Uterus (tissue), 4 donors: ENCODE data around the gene TBC1D2B. TPM values are rescaled to one million over a fixed set of nuclear protein-coding genes. Genes with fewer than 3 reads are reported as not detected.

Source experiments
- DNase-seq, 2 donors: peaks; one replicate each; pipeline ENCODE4 v3.0.0-alpha.2; 2019 to 2020
- H3K27ac ChIP-seq, 2 donors: fragments of 200-600 bp; sonication (generic); 1 replicate in 1 of 2; 2 replicates in 1 of 2; pipeline ENCODE4 v1.5.1; 2016 to 2018
- H3K27me3 ChIP-seq, 2 donors: fragments of 200-600 bp; sonication (generic); one replicate each; pipeline ENCODE4 v1.5.1; 2018 to 2019; ENCODE audit warnings: control low read depth in 1 of 2
- H3K36me3 ChIP-seq, 2 donors: fragments of 200-600 bp; sonication (generic); one replicate each; pipeline ENCODE4 v1.5.1; 2019; ENCODE audit warnings: control low read depth in 1 of 2
- H3K4me1 ChIP-seq, 2 donors: fragments of 200-600 bp; sonication (generic); one replicate each; pipeline ENCODE4 v1.5.1; 2018 to 2019; ENCODE audit warnings: control low read depth in 1 of 2
- H3K4me3 ChIP-seq, 2 donors: fragments of 200-600 bp; sonication (generic); 1 replicate in 1 of 2; 2 replicates in 1 of 2; pipeline ENCODE4 v1.5.1; 2018 to 2019; ENCODE audit warnings: mild to moderate bottlenecking in 1 of 2
- H3K9me3 ChIP-seq, 2 donors: fragments of 200-600 bp; sonication (generic); one replicate each; pipeline ENCODE4 v1.5.1; 2019; ENCODE audit warnings: control low read depth in 1 of 2
- POLR2A ChIP-seq, 2 donors: fragments of 450-650 bp; IDR thresholded peaks; one replicate each; pipeline ENCODE4 v1.6.1; 2016; ENCODE audit warnings: antibody characterized with exemption in 2 of 2, mild to moderate bottlenecking in 1 of 2, moderate library complexity in 1 of 2
- intact Hi-C: fragments of 100-400 bp; cut with DNase I; formaldehyde crosslinking; loops from one replicate; pipeline ENCODE4 v1.15.1; 2023; ENCODE audit warnings: low total_unique reads
- total RNA-seq, 4 donors: library from RNA; depleted of rRNA in 3 of 4; stranded (reverse); fragments of >200 nt in 3 of 4; gene quantifications; one replicate each; pipeline versions ENCODE4 v1.1.0 to v1.2.4, GENCODE V29; 2014 to 2023
- TF ChIP-seq, protein P1 (sequence below), 4 experiments: fragments of 200-600 bp in 2 of 4; fragments of 450-650 bp in 2 of 4; sonication (generic) in 2 of 4; IDR thresholded peaks; one replicate each; pipeline ENCODE4 v1.5.1; 2016 to 2019; ENCODE audit warnings: antibody characterized with exemption in 4 of 4, mild to moderate bottlenecking in 2 of 4, moderate library complexity in 1 of 4
- donor health status: DM: yes; HTN: yes; CAD: no.

The TBC1D2B gene
- total RNA-seq, 4 donors from 2014 or later = 27.7 to 89.0 (median 57.9) TPM

DNA sequence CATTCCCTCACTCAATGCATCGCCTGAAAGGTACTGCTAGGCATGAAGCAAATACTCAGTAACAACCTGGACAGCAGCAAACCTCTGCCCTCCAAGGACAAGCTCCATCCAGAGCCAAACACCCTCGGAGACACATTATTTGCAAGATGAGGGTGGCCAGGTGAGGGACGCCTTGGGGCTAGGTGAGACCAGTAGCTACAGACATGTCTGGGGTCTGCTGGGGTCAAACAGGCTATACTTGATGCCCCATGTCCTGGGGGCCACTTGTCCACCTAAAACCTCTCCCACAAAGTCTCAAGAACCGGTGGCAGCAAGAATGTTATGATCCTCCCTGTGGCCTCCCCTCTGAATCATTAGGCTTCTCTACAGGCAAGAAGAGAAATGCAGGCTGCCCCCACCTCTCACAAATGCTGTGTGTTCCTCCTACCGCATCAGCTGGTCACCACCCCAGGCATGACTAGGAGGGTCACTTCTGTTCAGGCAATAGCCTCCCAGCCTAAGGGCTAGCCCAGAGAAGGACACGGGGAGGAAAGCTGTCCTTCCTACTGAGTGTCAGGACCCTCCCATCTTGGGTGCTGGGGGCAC, 54.3 kb downstream of the TBC1D2B start:
- TF ChIP-seq, protein P1, sequence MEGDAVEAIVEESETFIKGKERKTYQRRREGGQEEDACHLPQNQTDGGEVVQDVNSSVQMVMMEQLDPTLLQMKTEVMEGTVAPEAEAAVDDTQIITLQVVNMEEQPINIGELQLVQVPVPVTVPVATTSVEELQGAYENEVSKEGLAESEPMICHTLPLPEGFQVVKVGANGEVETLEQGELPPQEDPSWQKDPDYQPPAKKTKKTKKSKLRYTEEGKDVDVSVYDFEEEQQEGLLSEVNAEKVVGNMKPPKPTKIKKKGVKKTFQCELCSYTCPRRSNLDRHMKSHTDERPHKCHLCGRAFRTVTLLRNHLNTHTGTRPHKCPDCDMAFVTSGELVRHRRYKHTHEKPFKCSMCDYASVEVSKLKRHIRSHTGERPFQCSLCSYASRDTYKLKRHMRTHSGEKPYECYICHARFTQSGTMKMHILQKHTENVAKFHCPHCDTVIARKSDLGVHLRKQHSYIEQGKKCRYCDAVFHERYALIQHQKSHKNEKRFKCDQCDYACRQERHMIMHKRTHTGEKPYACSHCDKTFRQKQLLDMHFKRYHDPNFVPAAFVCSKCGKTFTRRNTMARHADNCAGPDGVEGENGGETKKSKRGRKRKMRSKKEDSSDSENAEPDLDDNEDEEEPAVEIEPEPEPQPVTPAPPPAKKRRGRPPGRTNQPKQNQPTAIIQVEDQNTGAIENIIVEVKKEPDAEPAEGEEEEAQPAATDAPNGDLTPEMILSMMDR (IDR thresholded peaks at IDR 0.05) = no peak
- no peak for TF ChIP-seq POLR2A (IDR thresholded peaks at IDR 0.05)
- no peaks in the 10 kb centered on the region for H3K36me3 ChIP-seq
- H3K4me3 ChIP-seq = no peak overlapping the region
- H3K9me3 ChIP-seq = no peaks in the 10 kb centered on the region
- DNase-seq = no peak
- H3K27me3 ChIP-seq = no peaks in the 10 kb centered on the region
- peak overlapping the region; percentile 54 to 61 for H3K27ac ChIP-seq
- intact Hi-C loops = no loop called here
- H3K4me1 ChIP-seq = peaks cover 10 to 14% of the 10 kb centered on the region in 2 donors

DNA sequence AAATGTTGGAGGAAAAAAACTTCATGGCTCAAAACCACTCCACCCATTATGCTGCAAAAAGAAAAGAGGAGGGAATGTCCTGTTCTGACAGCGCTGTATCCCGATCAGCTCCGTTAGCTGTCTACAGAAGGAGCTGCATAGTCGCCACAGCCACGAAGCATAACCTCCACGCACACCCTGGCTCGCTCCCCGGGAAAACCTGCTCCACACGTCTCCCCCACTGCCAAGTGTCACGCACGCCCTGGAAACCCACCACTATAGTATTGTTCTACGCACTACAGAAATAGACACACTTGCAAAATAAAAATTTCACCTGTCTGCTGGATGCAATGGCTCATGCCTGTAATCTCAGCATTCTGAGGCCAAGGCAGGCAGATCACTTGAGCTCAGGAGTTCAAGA, 55.8 kb downstream of the TBC1D2B start:
- Histone ChIP-seq H3K4me3 (no peak overlapping the region), H3K27ac (no peak overlapping the region), H3K27me3 (no peaks in the 10 kb centered on the region), H3K4me1 (peaks cover 10 to 14% of the 10 kb centered on the region in 2 donors), H3K9me3 (no peaks in the 10 kb centered on the region), H3K36me3 (no peaks in the 10 kb centered on the region)
- intact Hi-C loops = no loop called here
- TF ChIP-seq, protein P1 (IDR thresholded peaks at IDR 0.05) = no peak
- TF ChIP-seq POLR2A (IDR thresholded peaks at IDR 0.05) = no peak
- DNase-seq = no peak

DNA sequence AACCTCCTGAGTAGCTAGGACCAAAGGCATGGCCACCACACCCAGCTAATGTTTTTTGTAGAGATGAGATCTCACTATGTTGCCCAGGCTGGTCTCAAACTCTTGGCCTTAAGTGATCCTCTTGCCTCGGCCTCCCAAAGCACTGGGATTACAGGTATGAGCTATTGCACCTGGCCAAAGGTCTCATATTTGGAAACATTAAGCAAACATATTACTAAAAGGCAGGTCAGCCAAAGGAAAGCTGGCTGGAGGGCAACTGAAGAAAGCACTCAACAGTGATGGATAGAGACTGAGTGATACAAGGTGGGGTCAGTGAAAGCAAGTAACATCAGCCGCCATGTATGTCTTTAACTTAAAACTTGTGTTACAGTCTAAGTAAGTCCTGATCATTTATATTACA, 57.5 kb downstream of the TBC1D2B start:
- DNase-seq = no peak
- intact Hi-C loops = no loop called here
- Histone ChIP-seq H3K36me3 (no peaks in the 10 kb centered on the region), H3K27me3 (no peaks in the 10 kb centered on the region), H3K4me3 (no peak overlapping the region), H3K9me3 (no peaks in the 10 kb centered on the region), H3K4me1 (peaks cover 9 to 10% of the 10 kb centered on the region in 2 donors), H3K27ac (no peak overlapping the region)
- no peak for TF ChIP-seq POLR2A (IDR thresholded peaks at IDR 0.05)
- TF ChIP-seq, protein P1 (IDR thresholded peaks at IDR 0.05) = no peak

DNA sequence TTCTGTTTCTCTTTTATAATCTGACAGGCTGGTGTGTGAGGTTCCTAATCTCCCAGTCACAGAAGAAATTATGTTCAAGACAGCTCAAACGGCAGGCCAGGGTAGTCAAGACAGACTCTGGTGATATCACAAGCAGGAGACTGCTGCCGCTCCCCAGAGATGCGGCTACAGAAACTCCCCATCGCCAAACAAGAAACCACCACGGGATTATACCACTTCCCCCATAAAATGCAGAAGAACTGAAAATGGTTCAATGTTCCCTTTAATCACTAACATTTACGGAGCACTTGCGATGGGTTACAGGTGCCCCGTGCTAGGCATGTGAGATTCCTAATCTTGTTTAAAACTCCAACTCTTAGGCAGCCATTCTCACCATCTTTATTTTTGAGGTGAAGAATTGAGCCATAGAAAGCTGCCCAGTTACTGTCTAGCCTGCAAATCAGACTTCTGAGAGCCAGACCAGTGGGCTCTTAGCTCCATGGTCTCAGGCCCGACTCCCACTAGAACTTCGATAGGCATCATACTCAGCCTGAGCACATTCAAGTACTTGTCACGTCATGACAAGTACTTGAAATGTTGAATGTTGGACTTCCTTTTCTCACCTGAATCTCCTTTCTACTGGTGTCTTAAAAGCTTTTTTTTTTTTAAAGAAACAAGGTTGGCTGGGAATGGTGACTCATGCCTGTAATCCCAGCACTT, 58.4 kb downstream of the TBC1D2B start:
- H3K9me3 ChIP-seq = no peaks in the 10 kb centered on the region
- no peaks in the 10 kb centered on the region for H3K36me3 ChIP-seq
- peaks cover 7 to 9% of the 10 kb centered on the region in 2 donors for H3K4me1 ChIP-seq
- no peaks in the 10 kb centered on the region for H3K27me3 ChIP-seq
- intact Hi-C loops = no loop called here
- no peak overlapping the region for H3K27ac ChIP-seq
- TF ChIP-seq, protein P1 (IDR thresholded peaks at IDR 0.05) = no peak
- TF ChIP-seq POLR2A (IDR thresholded peaks at IDR 0.05) = no peak
- H3K4me3 ChIP-seq = no peak overlapping the region
- DNase-seq = no peak

DNA sequence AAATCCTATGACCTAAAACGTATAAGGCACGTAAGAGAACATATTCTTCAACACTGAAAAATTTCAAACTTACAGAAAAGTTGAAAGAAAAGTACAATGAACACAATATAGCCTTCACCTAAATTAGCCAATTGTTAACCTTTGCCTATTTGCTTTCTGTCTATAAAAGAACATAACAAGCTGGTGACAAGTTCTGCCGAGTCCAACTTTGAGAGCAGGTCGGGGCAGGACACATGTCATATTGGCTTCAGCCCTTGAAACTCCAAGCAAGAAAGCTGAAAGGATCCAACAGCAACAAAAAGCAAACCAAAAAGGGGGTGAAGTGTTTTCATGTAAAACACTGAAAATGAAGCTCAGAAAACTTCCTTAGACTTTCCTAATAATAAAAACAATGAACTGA, 59.1 kb downstream of the TBC1D2B start:
- no peak for DNase-seq
- Histone ChIP-seq H3K27ac (no peak overlapping the region), H3K36me3 (no peaks in the 10 kb centered on the region)

More for the DNA sequence above, 59.1 kb downstream of the TBC1D2B start:
- Histone ChIP-seq H3K9me3 (no peaks in the 10 kb centered on the region), H3K4me3 (no peak overlapping the region), H3K4me1 (peaks cover 2% of the 10 kb centered on the region in 2 donors), H3K27me3 (no peaks in the 10 kb centered on the region)
- TF ChIP-seq, protein P1 (IDR thresholded peaks at IDR 0.05) = no peak
- no peak for TF ChIP-seq POLR2A (IDR thresholded peaks at IDR 0.05)
- intact Hi-C loops = no loop called here
